GM18858 (cell line): Measurements from ENCODE around the gene PRKAG2.

ENCODE experiments used
- ATAC-seq: cut with Tn5 transposase; IDR thresholded peaks from one replicate; pipeline ENCODE4 v1.9.1; 2021; ENCODE audit not compliant: unreplicated experiment

The PRKAG2 gene

GRCh38 chr7:151821226-151821625 lies 55.7 kb downstream of the PRKAG2 start:
- no peak for ATAC-seq

- ATAC-seq = no peak
Observed at GRCh38 chr7:151820491-151821105, 56.3 kb downstream of the PRKAG2 start.

- ATAC-seq = no peak
Observed at GRCh38 chr7:151819866-151820265, 57.0 kb downstream of the PRKAG2 start.

- ATAC-seq = no peak
Observed at GRCh38 chr7:151818674-151819519, 58.0 kb downstream of the PRKAG2 start.

GRCh38 chr7:151817981-151818673 lies 58.8 kb downstream of the PRKAG2 start:
- ATAC-seq = no peak

GRCh38 chr7:151817315-151817690 lies 59.6 kb downstream of the PRKAG2 start:
- no peak for ATAC-seq

- ATAC-seq = no peak
Observed at GRCh38 chr7:151816562-151817314, 60.2 kb downstream of the PRKAG2 start.

GRCh38 chr7:151815419-151815818 lies 61.5 kb downstream of the PRKAG2 start:
- ATAC-seq = no peak

GRCh38 chr7:151814400-151815009 lies 62.4 kb downstream of the PRKAG2 start:
- ATAC-seq = no peak

GRCh38 chr7:151813997-151814396 lies 62.9 kb downstream of the PRKAG2 start:
- ATAC-seq = no peak

GRCh38 chr7:151813445-151813844 lies 63.5 kb downstream of the PRKAG2 start:
- no peak for ATAC-seq

GRCh38 chr7:151812967-151813366 lies 63.9 kb downstream of the PRKAG2 start:
- ATAC-seq = no peak

GRCh38 chr7:151810441-151811232 lies 66.3 kb downstream of the PRKAG2 start:
- no peak for ATAC-seq

GRCh38 chr7:151809864-151810170 lies 67.1 kb downstream of the PRKAG2 start:
- no peak for ATAC-seq

- no peak for ATAC-seq
Observed at GRCh38 chr7:151809146-151809863, 67.6 kb downstream of the PRKAG2 start.

- ATAC-seq = no peak
Observed at GRCh38 chr7:151808400-151809145, 68.3 kb downstream of the PRKAG2 start.

- ATAC-seq = no peak
Observed at GRCh38 chr7:151807846-151808245, 69.1 kb downstream of the PRKAG2 start.

GRCh38 chr7:151806952-151807775 lies 69.8 kb downstream of the PRKAG2 start:
- ATAC-seq = no peak
